BLaER1 treated with 17β-estradiol and CSF1 and Interleukin-3, amounts not matched to agents 10 nM and 100 nM (cell line): ENCODE results near the gene MAP1LC3B2.

Experiments used
- H3K27ac ChIP-seq, 11 experiments: shearing (Covaris generic); formaldehyde crosslinking; 2 replicates each; pipeline ENCODE4 v1.8.1; 2022
- H3K27me3 ChIP-seq, 11 experiments: shearing (Covaris generic); formaldehyde crosslinking; 2 replicates each; pipeline ENCODE4 v1.8.1; 2022
- H3K36me3 ChIP-seq, 11 experiments: shearing (Covaris generic); formaldehyde crosslinking; 2 replicates each; pipeline ENCODE4 v1.8.1; 2022
- H3K4me1 ChIP-seq, 10 experiments: shearing (Covaris generic); formaldehyde crosslinking; 2 replicates each; pipeline ENCODE4 v1.8.1; 2022
- H3K4me2 ChIP-seq, 11 experiments: shearing (Covaris generic); formaldehyde crosslinking; 2 replicates each; pipeline ENCODE4 v1.8.1; 2022
- H3K4me3 ChIP-seq, 10 experiments: shearing (Covaris generic); formaldehyde crosslinking; 2 replicates each; pipeline ENCODE4 v1.8.1; 2022
- H3K9ac ChIP-seq, 11 experiments: shearing (Covaris generic); formaldehyde crosslinking; 2 replicates each; pipeline ENCODE4 v1.8.1; 2022
- H3K9me3 ChIP-seq, 11 experiments: shearing (Covaris generic); formaldehyde crosslinking; replicated peaks in 1 of 11; 2 replicates each; pipeline ENCODE4 v1.8.1; 2022
- H4K20me1 ChIP-seq, 11 experiments: shearing (Covaris generic); formaldehyde crosslinking; 2 replicates each; pipeline ENCODE4 v1.8.1; 2022
- Cebpa-rat ChIP-seq, 11 experiments: shearing (Covaris generic); IDR thresholded peaks; 2 replicates each; pipeline ENCODE4 v1.8.1; 2022

Gene MAP1LC3B2

GRCh38 chr12:116610971-116611541 lies 51.9 kb downstream of the MAP1LC3B2 start:
- no peak overlapping the region for H3K9ac ChIP-seq
- H3K27ac ChIP-seq, result 0 out of 22 replicates have a peak overlapping the region, but pooled peaks of 1 of the 11 experiments have one; percentile 2
- H3K4me3 ChIP-seq, result no peak overlapping the region
- no peaks in the 10 kb centered on the region for H3K36me3 ChIP-seq
- no peaks in the 10 kb centered on the region for H4K20me1 ChIP-seq
- H3K4me2 ChIP-seq, result peak overlapping the region in 5 of 11 experiments; percentile 8 to 63 (median 34); a peak in 9 of 22 replicates
- H3K27me3 ChIP-seq, result no peaks in the 10 kb centered on the region
- peaks cover 13 to 35% (median 19%) of the 10 kb centered on the region in 10 experiments for H3K4me1 ChIP-seq
- TF ChIP-seq Cebpa-rat (IDR thresholded peaks at IDR 0.05), result no peak
- peaks cover 0 to 20% (median 15%) of the 10 kb centered on the region in 11 experiments; a peak in 19 of 22 replicates for H3K9me3 ChIP-seq

- Histone ChIP-seq H3K9me3 (peaks cover 0 to 10% (median 8%) of the 10 kb centered on the region in 11 experiments; a peak in 19 of 22 replicates), H3K9ac (no peak overlapping the region), H3K4me1 (peaks cover 12 to 33% (median 16%) of the 10 kb centered on the region in 10 experiments), H3K27ac (no peak overlapping the region), H3K4me3 (no peak overlapping the region), H3K36me3 (no peaks in the 10 kb centered on the region), H3K4me2 (no peak overlapping the region), H3K27me3 (no peaks in the 10 kb centered on the region), H4K20me1 (no peaks in the 10 kb centered on the region)
- TF ChIP-seq Cebpa-rat (IDR thresholded peaks at IDR 0.05), result no peak
These were observed 53.3 kb downstream of the MAP1LC3B2 start for GRCh38 chr12:116612436-116612835.

GRCh38 chr12:116613256-116613655 lies 54.1 kb downstream of the MAP1LC3B2 start:
- H3K9me3 ChIP-seq, result peaks cover 0 to 7% (median 4%) of the 10 kb centered on the region in 11 experiments; a peak in 15 of 22 replicates
- no peak overlapping the region for H3K4me3 ChIP-seq
- H3K27me3 ChIP-seq, result no peaks in the 10 kb centered on the region
- no peak overlapping the region for H3K27ac ChIP-seq
- H3K36me3 ChIP-seq, result no peaks in the 10 kb centered on the region
- H3K4me2 ChIP-seq, result no peak overlapping the region
- no peak for TF ChIP-seq Cebpa-rat (IDR thresholded peaks at IDR 0.05)
- no peak overlapping the region for H3K9ac ChIP-seq
- H4K20me1 ChIP-seq, result no peaks in the 10 kb centered on the region
- peaks cover 12 to 33% (median 16%) of the 10 kb centered on the region in 10 experiments for H3K4me1 ChIP-seq

- no peak overlapping the region for H3K4me3 ChIP-seq
- H3K27ac ChIP-seq, result no peak overlapping the region
- H3K4me1 ChIP-seq, result peaks cover 6 to 27% (median 10%) of the 10 kb centered on the region in 10 experiments
- H3K27me3 ChIP-seq, result no peaks in the 10 kb centered on the region
- H3K9me3 ChIP-seq, result peaks cover 0 to 12% (median 9%) of the 10 kb centered on the region in 11 experiments; a peak in 14 of 22 replicates
- no peaks in the 10 kb centered on the region for H4K20me1 ChIP-seq
- no peaks in the 10 kb centered on the region for H3K36me3 ChIP-seq
- no peak overlapping the region for H3K4me2 ChIP-seq
- TF ChIP-seq Cebpa-rat (IDR thresholded peaks at IDR 0.05), result no peak
- H3K9ac ChIP-seq, result no peak overlapping the region
These were observed 55.2 kb downstream of the MAP1LC3B2 start for GRCh38 chr12:116614194-116614915.

GRCh38 chr12:116615141-116615861 lies 56.1 kb downstream of the MAP1LC3B2 start:
- Histone ChIP-seq H3K27me3 (no peaks in the 10 kb centered on the region), H4K20me1 (no peaks in the 10 kb centered on the region), H3K4me1 (peaks cover 0 to 27% (median 2%) of the 10 kb centered on the region in 10 experiments; a peak in 8 of 20 replicates), H3K4me3 (no peak overlapping the region), H3K9me3 (peaks cover 0 to 12% (median 9%) of the 10 kb centered on the region in 11 experiments; a peak in 14 of 22 replicates), H3K4me2 (no peak overlapping the region), H3K36me3 (no peaks in the 10 kb centered on the region), H3K27ac (no peak overlapping the region), H3K9ac (no peak overlapping the region)
- TF ChIP-seq Cebpa-rat (IDR thresholded peaks at IDR 0.05), result no peak

- Histone ChIP-seq H3K4me2 (no peak overlapping the region), H4K20me1 (no peaks in the 10 kb centered on the region), H3K27me3 (no peaks in the 10 kb centered on the region), H3K4me1 (peaks cover 0 to 14% (median 0%) of the 10 kb centered on the region in 10 experiments; a peak in 5 of 20 replicates), H3K4me3 (no peak overlapping the region), H3K27ac (no peak overlapping the region), H3K36me3 (no peaks in the 10 kb centered on the region), H3K9me3 (peaks cover 0 to 14% (median 9%) of the 10 kb centered on the region in 11 experiments; a peak in 15 of 22 replicates), H3K9ac (no peak overlapping the region)
- no peak for TF ChIP-seq Cebpa-rat (IDR thresholded peaks at IDR 0.05)
These were observed 57.5 kb downstream of the MAP1LC3B2 start for GRCh38 chr12:116616536-116617248.

- no peak overlapping the region for H3K27ac ChIP-seq
- TF ChIP-seq Cebpa-rat (IDR thresholded peaks at IDR 0.05), result no peak
- H3K27me3 ChIP-seq, result no peaks in the 10 kb centered on the region
- peaks cover 22 to 39% (median 33%) of the 10 kb centered on the region in 11 experiments for H3K9me3 ChIP-seq
- H3K4me2 ChIP-seq, result no peak overlapping the region
- H3K36me3 ChIP-seq, result 0 out of 22 replicates have a peak, but pooled peaks cover 0 to 6% (median 0%) of the 10 kb centered on the region in 11 experiments
- peaks cover 0 to 14% (median under 1%) of the 10 kb centered on the region in 10 experiments; a peak in 6 of 20 replicates for H3K4me1 ChIP-seq
- H3K9ac ChIP-seq, result no peak overlapping the region
- no peaks in the 10 kb centered on the region for H4K20me1 ChIP-seq
- no peak overlapping the region for H3K4me3 ChIP-seq
These were observed 60.1 kb downstream of the MAP1LC3B2 start for GRCh38 chr12:116619246-116619645.

- Histone ChIP-seq H3K4me3 (no peak overlapping the region), H3K36me3 (0 out of 22 replicates have a peak, but pooled peaks cover 0 to 6% (median 0%) of the 10 kb centered on the region in 11 experiments), H3K4me2 (no peak overlapping the region), H3K27ac (no peak overlapping the region), H3K4me1 (peaks cover 0 to 20% (median 7%) of the 10 kb centered on the region in 10 experiments; a peak in 10 of 20 replicates), H3K9ac (no peak overlapping the region), H4K20me1 (no peaks in the 10 kb centered on the region), H3K9me3 (peaks cover 22 to 41% (median 34%) of the 10 kb centered on the region in 11 experiments), H3K27me3 (no peaks in the 10 kb centered on the region)
- TF ChIP-seq Cebpa-rat (IDR thresholded peaks at IDR 0.05), result no peak
These were observed 60.9 kb downstream of the MAP1LC3B2 start for GRCh38 chr12:116620124-116620491.
